PC-3 (cell line): ENCODE data around the gene CHKA. TPM values are rescaled to one million over a fixed set of nuclear protein-coding genes. Genes with fewer than 3 reads are reported as not detected.

Experiments used
- ATAC-seq: fragments of 200-7000 bp; cut with Tn5 transposase; 2 replicates; pipeline ENCODE4 v1.9.1; 2020; ENCODE audit warnings: mild to moderate bottlenecking, moderate library complexity
- BruUV-seq: library from RNA; stranded (reverse); fragments of 400-500 nt; replicated peaks from 2 replicates; lab custom pipeline; 2021; lab: Mats Ljungman, UMichigan
- CTCF ChIA-PET: fragments of 300-600 bp; sonication (Branson Sonifier 250); formaldehyde crosslinking; loops from one replicate; lab custom pipeline; 2022; ENCODE audit warnings: antibody characterized with exemption; lab: Charles Lee
- POLR2A ChIA-PET: fragments of 300-600 bp; sonication (Branson Sonifier 250); formaldehyde crosslinking; loops from one replicate; lab custom pipeline; 2022; ENCODE audit warnings: antibody characterized with exemption; ENCODE audit not compliant: unreplicated experiment; lab: Charles Lee
- DNase-seq: peaks from one replicate; pipeline ENCODE4 v3.0.0-alpha.2; 2015
- H2AFZ ChIP-seq: fragments of 300-600 bp; sonication (generic); 2 replicates; pipeline ENCODE4 v1.6.0; 2016; ENCODE audit warnings: antibody characterized with exemption, low read length
- H3F3A ChIP-seq: fragments of 300-600 bp; sonication (generic); one replicate; pipeline ENCODE4 v1.6.0; 2017; ENCODE audit warnings: antibody characterized with exemption, low read length, control low read depth, mild to moderate bottlenecking; ENCODE audit not compliant: unreplicated experiment
- H3K27ac ChIP-seq: fragments of 300-600 bp; sonication (generic); 2 replicates; pipeline ENCODE4 v1.5.1; 2016; ENCODE audit warnings: mild to moderate bottlenecking, low read length
- H3K27me3 ChIP-seq: fragments of 300-600 bp; sonication (generic); 2 replicates; pipeline ENCODE4 v1.6.1; 2016; ENCODE audit warnings: low read length, mixed read lengths
- H3K36me3 ChIP-seq: fragments of 300-600 bp; sonication (generic); 2 replicates; pipeline ENCODE4 v1.6.1; 2016; ENCODE audit warnings: low read depth, mixed run types, low read length, mixed read lengths
- H3K4me1 ChIP-seq: fragments of 300-600 bp; sonication (generic); 2 replicates; pipeline ENCODE4 v1.5.1; 2016; ENCODE audit warnings: low read length; ENCODE audit not compliant: insufficient read depth
- H3K4me2 ChIP-seq: fragments of 300-600 bp; sonication (generic); 2 replicates; pipeline ENCODE4 v1.6.0; 2016; ENCODE audit warnings: low read length
- H3K4me3 ChIP-seq: fragments of 300-600 bp; sonication (generic); 2 replicates; pipeline ENCODE4 v1.5.1; 2016; ENCODE audit warnings: mild to moderate bottlenecking, low read length, mixed read lengths
- H3K79me2 ChIP-seq: fragments of 300-600 bp; sonication (generic); 2 replicates; pipeline ENCODE4 v1.6.1; 2017; ENCODE audit warnings: low read length, mixed read lengths
- H3K9ac ChIP-seq: fragments of 300-600 bp; sonication (generic); 2 replicates; pipeline ENCODE4 v1.6.0; 2016; ENCODE audit warnings: mild to moderate bottlenecking, low read length
- H3K9me2 ChIP-seq: fragments of 300-600 bp; sonication (generic); replicated peaks from 2 replicates; pipeline ENCODE4 v1.6.1; 2016; ENCODE audit warnings: mixed run types, low read length, mixed read lengths
- H3K9me3 ChIP-seq: fragments of 300-600 bp; sonication (generic); 2 replicates; pipeline ENCODE4 v1.6.1; 2016; ENCODE audit warnings: low read length, mixed read lengths
- H4K20me1 ChIP-seq: fragments of 300-600 bp; sonication (generic); 2 replicates; pipeline ENCODE4 v1.6.1; 2016; ENCODE audit warnings: low read length, mixed read lengths
- EZH2 ChIP-seq: fragments of 300-600 bp; sonication (generic); IDR thresholded peaks from one replicate; pipeline ENCODE4 v1.6.1; 2017; ENCODE audit warnings: antibody characterized with exemption, mild to moderate bottlenecking, low read length; ENCODE audit not compliant: unreplicated experiment
- EZH2phosphoT487 ChIP-seq: fragments of 300-600 bp; sonication (generic); IDR thresholded peaks from 2 replicates; pipeline ENCODE4 v1.6.1; 2018; ENCODE audit warnings: mild to moderate bottlenecking, antibody characterized with exemption, low read length, borderline replicate concordance
- intact Hi-C: fragments of 100-400 bp; cut with micrococcal nuclease; formaldehyde crosslinking; loops from 2 replicates; pipeline ENCODE4 v1.9.0; 2023
- total RNA-seq: library from RNA; depleted of rRNA; stranded (reverse); fragments of >200 nt; gene quantifications from 2 replicates; pipeline ENCODE4 v1.2.3, GENCODE V29; 2014
- TF ChIP-seq, protein P1 (sequence below): fragments of 300-600 bp; sonication (generic); conservative IDR thresholded peaks from 2 replicates; pipeline ENCODE4 v1.5.1; 2017; ENCODE audit warnings: antibody characterized with exemption, low read depth, mild to moderate bottlenecking, low read length

CHKA gene
- total RNA-seq, 1 experiment from 2014 or later, result 57.5 TPM

- no peak for ATAC-seq
- Histone ChIP-seq H2AFZ (no peak overlapping the region), H3K27ac (no peak overlapping the region), H3F3A (no peaks in the 10 kb centered on the region), H4K20me1 (0 out of 2 replicates have a peak, but pooled peaks cover 4% of the 10 kb centered on the region), H3K9me3 (no peaks in the 10 kb centered on the region), H3K4me3 (no peak overlapping the region), H3K9me2 (no peaks in the 10 kb centered on the region), H3K27me3 (no peaks in the 10 kb centered on the region), H3K36me3 (peaks cover 73% of the 10 kb centered on the region), H3K9ac (no peak overlapping the region), H3K79me2 (no peaks in the 10 kb centered on the region), H3K4me2 (no peak overlapping the region), H3K4me1 (no peaks in the 10 kb centered on the region)
- no peak for DNase-seq
- ChIA-PET CTCF (no interaction called here), POLR2A (no interaction called here)
- TF ChIP-seq, protein P1, sequence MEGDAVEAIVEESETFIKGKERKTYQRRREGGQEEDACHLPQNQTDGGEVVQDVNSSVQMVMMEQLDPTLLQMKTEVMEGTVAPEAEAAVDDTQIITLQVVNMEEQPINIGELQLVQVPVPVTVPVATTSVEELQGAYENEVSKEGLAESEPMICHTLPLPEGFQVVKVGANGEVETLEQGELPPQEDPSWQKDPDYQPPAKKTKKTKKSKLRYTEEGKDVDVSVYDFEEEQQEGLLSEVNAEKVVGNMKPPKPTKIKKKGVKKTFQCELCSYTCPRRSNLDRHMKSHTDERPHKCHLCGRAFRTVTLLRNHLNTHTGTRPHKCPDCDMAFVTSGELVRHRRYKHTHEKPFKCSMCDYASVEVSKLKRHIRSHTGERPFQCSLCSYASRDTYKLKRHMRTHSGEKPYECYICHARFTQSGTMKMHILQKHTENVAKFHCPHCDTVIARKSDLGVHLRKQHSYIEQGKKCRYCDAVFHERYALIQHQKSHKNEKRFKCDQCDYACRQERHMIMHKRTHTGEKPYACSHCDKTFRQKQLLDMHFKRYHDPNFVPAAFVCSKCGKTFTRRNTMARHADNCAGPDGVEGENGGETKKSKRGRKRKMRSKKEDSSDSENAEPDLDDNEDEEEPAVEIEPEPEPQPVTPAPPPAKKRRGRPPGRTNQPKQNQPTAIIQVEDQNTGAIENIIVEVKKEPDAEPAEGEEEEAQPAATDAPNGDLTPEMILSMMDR, result no peak
- TF ChIP-seq EZH2 (no peak), EZH2phosphoT487 (no peak)
- intact Hi-C loops, result no loop called here
- BruUV-seq, result no TSS peak
Observed at GRCh38 chr11:68067991-68068390, 53.2 kb downstream of the CHKA start.

GRCh38 chr11:68066742-68067141 lies 54.4 kb downstream of the CHKA start:
- Histone ChIP-seq H3K27me3 (no peaks in the 10 kb centered on the region), H3K79me2 (no peaks in the 10 kb centered on the region), H3K9me2 (no peaks in the 10 kb centered on the region), H3K4me3 (no peak overlapping the region), H2AFZ (no peak overlapping the region), H3K36me3 (peaks cover 82% of the 10 kb centered on the region), H3K4me1 (no peaks in the 10 kb centered on the region), H3K4me2 (no peak overlapping the region), H4K20me1 (0 out of 2 replicates have a peak, but pooled peaks cover 4% of the 10 kb centered on the region), H3K9ac (no peak overlapping the region), H3K9me3 (no peaks in the 10 kb centered on the region), H3K27ac (no peak overlapping the region), H3F3A (no peaks in the 10 kb centered on the region)
- BruUV-seq, result no TSS peak
- ATAC-seq (no peak), DNase-seq (no peak)
- ChIA-PET POLR2A (interaction anchor here (0.6 kb wide), 1 partner anchor 1839 kb away, joined by 3 read pairs; no protein-coding TSS in a partner anchor), CTCF (no interaction called here)
- intact Hi-C loops, result no loop called here
- TF ChIP-seq, protein P1, result no peak
- no peak for TF ChIP-seq EZH2phosphoT487
- TF ChIP-seq EZH2, result no peak

DNA sequence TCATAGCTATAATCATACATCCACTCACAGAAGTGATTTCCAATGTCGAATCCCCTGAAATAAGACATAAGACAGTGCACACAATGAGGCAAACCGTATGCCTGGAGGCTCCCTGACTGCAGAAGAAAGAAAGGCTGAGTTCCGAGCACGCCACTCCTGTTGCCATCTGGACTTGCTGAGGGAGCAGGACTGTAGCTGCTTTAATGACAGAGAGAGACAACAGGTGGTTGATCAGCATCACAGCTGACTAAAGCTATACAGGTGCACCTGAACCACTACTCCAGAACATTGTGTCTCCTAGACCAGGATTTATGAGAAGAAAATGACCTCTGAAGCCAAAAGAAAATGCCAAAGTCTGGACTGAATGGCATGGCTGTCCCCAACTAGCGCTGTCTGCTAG lies 55.3 kb downstream of the CHKA start:
- BruUV-seq, result no TSS peak
- Histone ChIP-seq H4K20me1 (0 out of 2 replicates have a peak, but pooled peaks cover 4% of the 10 kb centered on the region), H2AFZ (no peak overlapping the region), H3K79me2 (no peaks in the 10 kb centered on the region), H3F3A (no peaks in the 10 kb centered on the region), H3K9ac (no peak overlapping the region), H3K4me1 (no peaks in the 10 kb centered on the region), H3K9me2 (no peaks in the 10 kb centered on the region), H3K27me3 (no peaks in the 10 kb centered on the region), H3K4me2 (no peak overlapping the region), H3K36me3 (peaks cover 86% of the 10 kb centered on the region), H3K4me3 (no peak overlapping the region), H3K9me3 (no peaks in the 10 kb centered on the region), H3K27ac (no peak overlapping the region)
- TF ChIP-seq EZH2phosphoT487 (no peak), EZH2 (no peak)
- TF ChIP-seq, protein P1, result no peak
- ATAC-seq, result no peak
- no peak for DNase-seq
- ChIA-PET CTCF (no interaction called here), POLR2A (no interaction called here)
- intact Hi-C loops, result no loop called here
